HG02571 (cell line): ENCODE results near the gene SRGAP1.
"Not testable (repeated sequence)": the region's sequence is repeated elsewhere in the genome, so short reads cannot be mapped to it uniquely, and the experiment has no call there.

ENCODE experiments used
- ATAC-seq: cut with Tn5 transposase; IDR thresholded peaks from one replicate; pipeline ENCODE4 v1.9.1; 2021; ENCODE audit warnings: mild to moderate bottlenecking, moderate library complexity; ENCODE audit not compliant: unreplicated experiment

Gene SRGAP1

DNA sequence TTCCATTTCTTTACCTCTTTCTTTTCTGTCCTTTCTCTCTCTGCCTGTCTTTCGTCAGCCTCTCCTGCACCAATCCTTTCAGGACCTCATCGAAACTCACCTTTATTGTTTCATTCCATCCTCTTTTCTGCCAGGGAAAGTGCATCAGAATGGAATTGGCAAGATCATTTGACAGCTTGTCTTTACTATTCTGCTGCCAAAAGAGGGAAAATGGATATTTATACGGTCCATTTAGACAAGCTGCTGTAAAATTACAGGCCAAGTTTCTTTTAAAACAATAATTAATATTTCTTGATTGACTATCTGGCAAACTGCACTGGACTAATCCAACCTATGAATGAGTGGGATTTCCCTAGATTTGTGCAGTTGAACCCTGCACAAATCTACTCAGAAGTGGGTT lies 7.6 kb upstream of the SRGAP1 start:
- ATAC-seq, result no peak

DNA sequence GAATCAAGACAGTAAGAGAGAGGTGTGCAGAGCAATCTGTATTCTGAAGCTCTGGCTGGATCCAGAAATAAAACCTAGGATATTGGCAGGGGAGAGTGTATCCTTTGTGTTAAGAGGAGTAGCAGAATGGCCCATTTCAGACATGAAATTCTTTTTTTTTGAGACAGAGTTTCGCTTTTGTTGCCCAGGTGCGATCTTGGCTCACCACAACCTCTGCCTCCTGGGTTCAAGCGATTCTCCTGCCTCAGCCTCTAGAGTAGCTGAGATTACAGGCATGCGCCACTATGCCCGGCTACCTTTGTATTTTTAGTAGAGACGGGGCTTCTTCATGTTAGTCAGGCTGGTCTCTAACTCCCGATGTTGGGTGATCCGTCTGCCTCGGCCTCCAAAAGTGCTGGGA lies 6.1 kb upstream of the SRGAP1 start:
- no peak for ATAC-seq

- ATAC-seq, result no peak
Observed at GRCh38 chr12:63841011-63841410, 3.5 kb upstream of the SRGAP1 start.

DNA sequence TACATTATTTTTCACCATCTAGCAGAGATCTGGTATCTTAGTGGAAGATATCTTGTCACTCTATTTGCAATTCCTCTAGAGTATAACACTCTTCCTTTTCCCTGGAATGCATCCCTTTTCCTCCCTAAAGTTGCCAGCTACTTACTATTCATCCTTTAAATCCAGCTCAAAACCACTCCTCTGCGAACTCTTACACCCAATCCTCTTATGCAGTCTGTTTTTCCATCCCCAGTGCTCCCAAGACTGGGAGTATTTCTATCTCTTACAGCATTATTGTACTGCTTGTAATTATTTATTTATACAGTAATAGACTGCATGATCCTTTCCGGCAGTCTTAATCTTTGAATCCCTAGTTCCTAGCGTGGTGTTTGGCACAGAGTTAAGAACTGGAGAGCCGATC lies 2.9 kb upstream of the SRGAP1 start:
- no peak for ATAC-seq

GRCh38 chr12:63842750-63843149 lies 1.8 kb upstream of the SRGAP1 start:
- ATAC-seq, result not testable (repeated sequence)

DNA sequence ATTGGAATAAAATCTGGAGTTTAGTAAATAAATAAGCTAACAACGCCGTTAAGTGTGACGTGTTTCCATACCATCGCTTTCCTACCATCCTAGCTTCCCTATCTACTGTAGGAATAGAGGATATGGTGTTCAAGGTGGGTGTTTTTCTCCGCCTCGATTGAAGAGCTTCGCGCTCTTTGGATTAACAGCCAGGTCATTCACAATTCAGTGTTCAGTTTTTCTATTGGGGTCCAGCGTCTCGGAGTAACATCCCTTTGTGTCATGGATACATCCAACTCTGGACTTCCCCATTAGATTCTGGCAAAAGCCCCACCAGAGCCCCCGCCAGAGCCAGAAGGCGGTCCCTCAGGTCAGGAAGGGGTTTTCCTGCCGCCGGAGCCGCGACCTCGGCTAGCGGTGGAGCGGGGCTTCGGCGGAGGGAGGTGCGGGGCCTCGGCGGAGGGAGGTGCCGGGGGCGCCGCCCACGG lies 1.2 kb upstream of the SRGAP1 start:
- ATAC-seq, result no peak

DNA sequence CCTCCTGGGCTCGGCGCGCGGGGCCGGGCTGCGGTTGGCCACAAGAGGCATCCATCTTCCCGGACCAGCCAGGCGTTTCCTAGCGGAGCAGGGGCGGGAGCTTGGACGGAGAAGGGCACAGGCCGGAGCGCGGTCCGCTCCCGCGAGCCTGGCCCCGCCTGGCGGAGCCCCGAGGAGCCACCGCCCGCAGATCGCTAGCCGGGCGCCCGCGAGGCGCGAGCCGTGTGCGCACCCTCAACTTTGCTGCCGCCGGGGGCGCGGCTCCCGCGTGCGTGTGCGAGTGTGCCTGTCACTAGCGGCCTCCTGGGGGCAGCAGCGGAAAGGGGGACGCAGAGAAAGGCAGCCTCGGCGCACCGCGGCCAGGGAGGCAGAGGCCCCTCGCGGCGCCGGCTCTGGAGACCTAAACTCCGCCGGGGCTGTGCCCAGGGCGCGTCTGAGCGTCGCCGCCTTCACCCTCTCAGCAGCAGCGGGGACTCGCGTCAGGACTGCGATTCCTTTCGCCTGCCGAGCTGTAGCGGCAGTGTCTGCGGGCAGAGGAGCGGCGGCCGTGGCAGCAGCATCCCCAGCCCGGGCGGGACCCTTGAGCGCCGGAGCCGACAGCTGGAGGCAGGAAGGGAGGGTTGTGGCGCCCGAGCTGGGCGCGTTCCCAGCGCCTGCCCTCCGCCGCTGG lies 644 bp upstream of the SRGAP1 start:
- ATAC-seq, result peak; percentile 95

DNA sequence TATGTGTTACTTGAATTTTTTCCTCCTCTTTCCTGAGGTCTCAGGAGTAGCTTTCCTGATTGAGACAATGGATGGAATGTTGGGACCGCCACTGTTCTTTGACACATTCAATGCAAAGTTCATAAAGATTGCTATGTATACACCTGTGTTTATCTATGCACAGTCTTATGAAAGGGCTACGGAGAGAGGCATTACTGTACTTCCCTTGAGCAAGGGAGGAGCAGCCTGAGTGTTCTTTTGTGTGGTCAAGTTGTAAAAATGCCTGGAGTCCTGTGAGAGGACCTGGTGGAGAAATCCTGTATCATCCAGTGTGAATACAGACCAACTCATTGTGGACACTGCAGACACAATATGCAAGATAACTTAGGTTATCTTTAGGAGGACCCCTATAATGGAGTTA lies 1.2 kb downstream of the SRGAP1 start:
- no peak for ATAC-seq

- ATAC-seq, result no peak
Observed at GRCh38 chr12:63846238-63846967, 1.9 kb downstream of the SRGAP1 start.

DNA sequence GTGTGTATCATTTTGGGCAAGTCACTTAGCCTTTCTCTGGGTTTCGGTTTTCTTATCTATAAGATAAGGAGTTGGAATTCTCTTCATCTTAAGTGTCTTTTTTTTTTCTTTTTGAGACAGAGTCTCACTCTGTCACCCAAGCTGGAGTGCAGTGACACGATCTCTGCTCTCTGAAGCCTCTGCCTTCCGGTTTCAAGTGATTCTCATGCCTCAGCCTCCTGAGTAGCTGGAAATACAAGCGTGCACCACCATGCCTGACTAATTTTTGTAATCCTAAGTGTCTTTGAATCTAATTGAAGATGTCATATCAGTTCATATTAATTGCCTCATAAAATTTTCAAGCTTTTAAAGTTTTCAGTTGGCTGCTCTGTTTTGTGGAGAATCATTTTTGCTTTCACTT lies 4.0 kb downstream of the SRGAP1 start:
- no peak for ATAC-seq

DNA sequence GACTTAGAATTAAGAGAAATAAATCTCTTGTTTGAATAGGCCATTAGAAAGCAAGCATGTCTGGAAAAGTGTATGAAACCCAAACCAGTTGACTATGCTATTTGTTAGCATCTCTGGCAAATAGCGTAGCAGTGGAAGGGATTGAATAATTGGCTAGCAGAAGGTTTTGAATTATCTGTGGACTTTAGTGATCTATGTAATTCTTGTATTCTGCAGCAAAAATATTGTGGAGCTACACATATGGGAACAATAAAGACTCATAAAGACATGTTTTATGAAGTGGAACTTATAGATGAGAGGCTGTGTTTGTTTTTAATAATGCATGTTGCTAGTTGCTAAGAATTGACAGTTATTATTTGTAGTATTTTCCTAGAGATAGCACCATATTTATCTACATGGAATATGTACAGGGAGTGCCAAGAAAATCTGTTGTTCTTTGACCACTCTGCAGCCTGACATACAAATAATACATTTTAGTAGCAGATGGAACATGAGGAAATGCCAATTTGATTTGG lies 4.7 kb downstream of the SRGAP1 start:
- no peak for ATAC-seq

DNA sequence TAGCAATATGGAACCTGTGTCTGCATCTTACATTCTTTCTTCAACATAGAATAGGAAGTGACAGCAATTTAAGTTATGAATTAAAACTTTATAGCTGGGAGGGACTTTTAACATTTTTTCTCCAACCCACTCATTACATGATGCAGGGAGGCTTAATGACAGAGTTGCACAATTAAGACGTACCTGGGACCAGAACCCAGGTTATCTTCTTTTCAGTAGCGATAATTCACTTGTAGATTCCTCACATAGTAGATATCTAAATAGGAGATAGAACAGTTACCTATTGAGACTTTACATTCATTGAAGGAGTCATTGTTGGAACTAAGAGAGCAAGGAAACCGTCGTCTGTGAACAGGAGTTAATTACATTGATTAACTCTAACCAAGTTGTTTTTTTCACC lies 5.1 kb downstream of the SRGAP1 start:
- no peak for ATAC-seq

DNA sequence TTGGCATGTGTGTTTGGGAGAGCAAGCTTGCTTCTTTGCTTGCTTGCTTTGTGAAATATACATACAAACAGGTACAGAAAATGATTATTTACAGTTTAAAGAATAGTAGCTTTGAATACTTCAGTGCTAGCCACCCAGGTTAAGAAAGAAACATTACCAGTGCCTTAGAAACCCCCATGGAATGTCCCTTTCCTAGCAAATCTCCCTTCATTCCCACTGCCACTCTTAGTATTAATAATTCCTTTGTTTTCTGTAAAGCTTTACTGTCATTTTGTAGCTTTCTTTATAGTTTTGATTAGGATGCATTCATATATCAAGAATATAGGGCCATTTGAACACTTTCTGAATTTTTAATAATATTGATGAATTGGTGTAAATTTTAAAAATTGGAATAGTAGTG lies 9.5 kb downstream of the SRGAP1 start:
- no peak for ATAC-seq

DNA sequence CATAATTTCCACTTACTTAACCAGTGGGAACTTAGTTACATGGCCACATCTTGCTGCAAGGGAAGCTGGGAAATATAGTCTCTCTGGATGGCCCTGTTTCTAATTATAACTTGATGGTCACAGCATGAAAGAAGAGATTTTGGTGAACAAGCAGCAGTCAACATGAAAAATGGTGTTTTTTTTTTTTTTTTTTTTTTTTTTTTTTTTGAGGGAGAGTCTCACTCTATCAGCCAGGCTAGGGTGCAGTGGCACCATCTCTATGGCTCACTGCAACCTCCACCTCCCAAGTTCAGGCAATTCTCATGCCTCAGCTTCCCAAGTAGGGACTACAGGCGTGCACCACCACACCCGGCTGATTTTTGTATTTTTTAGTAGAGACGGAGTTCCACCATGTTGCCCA lies 10.8 kb downstream of the SRGAP1 start:
- ATAC-seq, result no peak

- no peak for ATAC-seq
Observed at GRCh38 chr12:63857771-63858670, 13.5 kb downstream of the SRGAP1 start.

DNA sequence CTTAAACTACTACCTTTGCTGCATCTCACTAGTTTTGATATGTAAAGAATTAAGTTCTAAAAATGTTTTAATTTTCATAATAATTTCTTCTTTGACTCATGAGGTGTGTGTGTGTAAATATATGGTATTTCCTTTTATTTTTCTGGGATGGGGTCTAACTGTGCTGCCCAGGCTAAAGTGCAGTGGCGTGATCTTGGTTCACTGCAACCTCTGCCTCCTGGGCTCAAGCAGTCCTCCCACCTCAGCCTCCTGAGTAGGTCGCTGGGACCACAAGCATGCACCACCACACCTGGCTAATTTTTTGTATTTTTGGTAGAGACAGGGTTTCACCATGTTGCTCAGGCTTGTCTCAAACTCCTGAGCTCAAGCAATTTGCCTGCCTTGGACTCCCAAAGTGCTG lies 15.4 kb downstream of the SRGAP1 start:
- ATAC-seq, result not testable (repeated sequence)

GRCh38 chr12:63862187-63862968 lies 17.9 kb downstream of the SRGAP1 start:
- no peak for ATAC-seq

DNA sequence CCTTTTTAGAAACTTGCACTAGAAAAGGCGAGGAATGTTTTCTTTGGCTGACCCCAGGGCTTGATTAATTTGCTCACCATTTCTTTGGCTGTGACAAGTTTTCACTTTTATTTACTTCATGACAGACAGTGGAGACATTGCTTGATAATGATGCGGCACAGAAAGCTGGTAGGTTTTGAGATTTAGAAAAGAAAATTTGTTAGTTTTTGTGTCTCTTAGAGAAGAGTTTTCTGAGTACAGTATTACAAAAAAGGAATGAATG lies 18.4 kb downstream of the SRGAP1 start:
- no peak for ATAC-seq

GRCh38 chr12:63863658-63864453 lies 19.4 kb downstream of the SRGAP1 start:
- ATAC-seq, result no peak

DNA sequence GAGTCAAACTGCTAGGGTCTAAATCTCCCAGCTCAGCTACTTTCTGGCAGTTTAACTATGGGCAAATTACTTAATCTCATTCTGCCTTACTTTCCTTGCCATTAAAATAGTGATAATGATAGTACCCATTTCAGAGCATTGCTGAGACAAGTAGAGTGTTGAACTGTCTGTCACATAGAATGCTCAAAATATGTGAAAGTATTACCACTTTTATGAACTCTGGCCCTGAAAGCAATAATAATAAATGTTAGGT lies 19.9 kb downstream of the SRGAP1 start:
- ATAC-seq, result no peak
